Measurements from ENCODE around the gene KNSTRN. TPM values are rescaled to one million over a fixed set of nuclear protein-coding genes. Genes with fewer than 3 reads are reported as not detected.

KNSTRN gene
- total and polyA plus RNA-seq, 2 of the 4 experiments (the other 2 are of a cell fraction): 33.1 to 73.5 TPM

DNA sequence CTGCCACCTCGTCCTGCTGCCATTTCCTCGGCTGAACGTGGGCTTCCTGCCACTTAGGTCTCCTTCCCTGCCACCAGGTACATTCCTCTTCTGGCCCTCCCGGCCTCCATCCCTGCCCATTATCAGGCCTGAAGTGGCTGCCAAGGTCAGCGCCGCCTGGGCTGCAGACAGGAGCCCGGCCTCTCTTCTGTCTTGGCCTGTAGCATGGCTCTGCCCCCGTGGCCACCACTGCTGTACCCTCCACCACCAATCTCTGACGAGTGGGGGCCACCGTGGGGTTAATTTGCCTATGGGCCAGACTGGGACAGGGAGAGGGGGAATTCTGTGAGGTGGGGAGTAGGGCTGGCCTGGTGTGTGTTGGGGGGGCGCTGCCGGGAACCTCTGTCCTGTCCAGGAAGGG is 56.2 kb downstream of the KNSTRN start:
- in situ Hi-C loops (cut with MboI; ENCODE audit: low sequenced_read_pairs) (no loop called here), dilution Hi-C loops (cut with HindIII; ENCODE audit: low sequenced_read_pairs, unreplicated experiment) (no loop called here), intact Hi-C loops (cut with micrococcal nuclease) (no loop called here)
- Histone ChIP-seq H3K56ac (ENCODE audit: extremely low read depth, insufficient read depth, low read length) (no peak overlapping the region), H3K27ac (ENCODE audit: insufficient read depth, low read length) (no peak overlapping the region), H3K4me1 (ENCODE audit: control insufficient read depth, insufficient read depth, low read length) (peaks cover 15% of the 10 kb centered on the region), H3K9me1 (ENCODE audit: insufficient read depth, low read length) (peaks cover 7% of the 10 kb centered on the region; the same call in 1 of the 2 replicates), H4K8ac (ENCODE audit: low read depth in 2 of 2, low read length in 2 of 2) (no peak overlapping the region), H3K14ac (replicated peaks; ENCODE audit: low read depth, low read length) (no peak overlapping the region), H3K23ac (ENCODE audit: low read depth, low read length) (no peak overlapping the region), H2AFZ (replicated peaks; ENCODE audit: low read length, poor library complexity) (no peak overlapping the region), H3K27me3 (ENCODE audit: control insufficient read depth, insufficient read depth, low read length) (peaks cover 65% of the 10 kb centered on the region), H2AK9ac (replicated peaks; ENCODE audit: low read depth, low read length, poor library complexity) (no peak overlapping the region), H2AK5ac (ENCODE audit: low read depth, low read length) (no peak overlapping the region), H3K4me3 (ENCODE audit: insufficient read depth, low read depth, low read length) (no peak overlapping the region), H3K9ac (ENCODE audit: low read depth, low read length) (no peak overlapping the region), H2BK20ac (ENCODE audit: low read depth, low read length) (no peak overlapping the region), H3K79me1 (ENCODE audit: low read depth in 1 of 2, low read length in 2 of 2) (peaks cover 0 to 14% of the 10 kb centered on the region in 2 experiments; a peak in 3 of 4 replicates), H4K20me1 (ENCODE audit: insufficient read depth, low read length) (peaks cover 19% of the 10 kb centered on the region), H4K5ac (ENCODE audit: low read depth, low read length) (no peak overlapping the region), H3K4ac (ENCODE audit: low read depth, low read length) (no peak overlapping the region), H2BK15ac (ENCODE audit: low read depth, low read length) (no peak overlapping the region), H3K4me2 (ENCODE audit: low read depth, low read length) (no peak overlapping the region), H4K91ac (ENCODE audit: insufficient read depth, low read depth, low read length) (no peak overlapping the region), H3K18ac (ENCODE audit: low read depth, low read length) (no peak overlapping the region), H3K36me3 (ENCODE audit: control insufficient read depth, insufficient read depth, low read length) (no peaks in the 10 kb centered on the region), H2BK120ac (ENCODE audit: low read depth, low read length) (no peak overlapping the region), H2BK5ac (ENCODE audit: low read depth, low read length, poor library complexity, severe bottlenecking) (no peak overlapping the region), H3K9me3 (ENCODE audit: control insufficient read depth, insufficient read depth, low read length) (no peaks in the 10 kb centered on the region)
- POLR2A ChIA-PET (ENCODE audit: unreplicated experiment): no interaction called here
- ATAC-seq (ENCODE audit: low read depth): no peak
- no peak for TF ChIP-seq SMC3 (IDR thresholded peaks at IDR 0.05; ENCODE audit: low read depth, low read length)
- no peak for TF ChIP-seq MAFK (IDR thresholded peaks at IDR 0.05; ENCODE audit: low read depth, low read length)
- TF ChIP-seq, protein P1, sequence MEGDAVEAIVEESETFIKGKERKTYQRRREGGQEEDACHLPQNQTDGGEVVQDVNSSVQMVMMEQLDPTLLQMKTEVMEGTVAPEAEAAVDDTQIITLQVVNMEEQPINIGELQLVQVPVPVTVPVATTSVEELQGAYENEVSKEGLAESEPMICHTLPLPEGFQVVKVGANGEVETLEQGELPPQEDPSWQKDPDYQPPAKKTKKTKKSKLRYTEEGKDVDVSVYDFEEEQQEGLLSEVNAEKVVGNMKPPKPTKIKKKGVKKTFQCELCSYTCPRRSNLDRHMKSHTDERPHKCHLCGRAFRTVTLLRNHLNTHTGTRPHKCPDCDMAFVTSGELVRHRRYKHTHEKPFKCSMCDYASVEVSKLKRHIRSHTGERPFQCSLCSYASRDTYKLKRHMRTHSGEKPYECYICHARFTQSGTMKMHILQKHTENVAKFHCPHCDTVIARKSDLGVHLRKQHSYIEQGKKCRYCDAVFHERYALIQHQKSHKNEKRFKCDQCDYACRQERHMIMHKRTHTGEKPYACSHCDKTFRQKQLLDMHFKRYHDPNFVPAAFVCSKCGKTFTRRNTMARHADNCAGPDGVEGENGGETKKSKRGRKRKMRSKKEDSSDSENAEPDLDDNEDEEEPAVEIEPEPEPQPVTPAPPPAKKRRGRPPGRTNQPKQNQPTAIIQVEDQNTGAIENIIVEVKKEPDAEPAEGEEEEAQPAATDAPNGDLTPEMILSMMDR (conservative IDR thresholded peaks at IDR 0.05; ENCODE audit: low read depth, low read length): no peak
- no peak for DNase-seq
- no TSS peak for BruUV-seq (replicated peaks)
- CTCF ChIA-PET: interaction anchor here (0.6 kb wide), 1 partner anchor 42 kb away, joined by 4 read pairs; no protein-coding TSS in a partner anchor
- 76% methylated on average over 3 of the region's 12 CpGs; no CpG with 5 or more reads in 1 of the 2 experiments for whole genome bisulfite sequencing, 2 experiments (ENCODE audit: extremely low coverage in 2 of 2, insufficient read length in 1 of 2)
